Activated naive CD8-positive, alpha-beta T cell treated with anti-CD3 and anti-CD28 coated beads for 36 hours (primary cell): ENCODE results near the gene KIAA1586. TPM values are rescaled to one million over a fixed set of nuclear protein-coding genes. Genes with fewer than 3 reads are reported as not detected.
A peak's percentile ranks its signal among the peaks of the same experiment; 100 is the strongest.
"Not testable (repeated sequence)": the region's sequence is repeated elsewhere in the genome, so short reads cannot be mapped to it uniquely, and the experiment has no call there.

Source experiments
- DNase-seq: peaks from one replicate; pipeline ENCODE4 v3.0.0; 2021
- H3K27ac Mint-ChIP-seq: one replicate; pipeline ENCODE4 v1.8.0; 2022; ENCODE audit warnings: mild to moderate bottlenecking, moderate library complexity, mixed read lengths
- H3K27me3 Mint-ChIP-seq: one replicate; pipeline ENCODE4 v1.8.0; 2022; ENCODE audit warnings: mild to moderate bottlenecking, mixed read lengths
- H3K36me3 Mint-ChIP-seq: one replicate; pipeline ENCODE4 v1.8.0; 2021; ENCODE audit warnings: mild to moderate bottlenecking, mixed read lengths
- H3K4me1 Mint-ChIP-seq: one replicate; pipeline ENCODE4 v1.8.0; 2021; ENCODE audit warnings: mixed read lengths
- H3K4me3 Mint-ChIP-seq: one replicate; pipeline ENCODE4 v1.8.0; 2022; ENCODE audit warnings: mild to moderate bottlenecking, moderate library complexity, mixed read lengths
- H3K9me3 Mint-ChIP-seq: one replicate; pipeline ENCODE4 v1.8.0; 2022; ENCODE audit warnings: mixed read lengths
- total RNA-seq, 2 experiments: library from RNA; stranded (reverse); gene quantifications; one replicate each; pipeline ENCODE4 v1.2.3, GENCODE V29; 2021

Gene KIAA1586
- total RNA-seq, 2 experiments from 2014 or later, result 15.9 to 17.1 TPM

DNA sequence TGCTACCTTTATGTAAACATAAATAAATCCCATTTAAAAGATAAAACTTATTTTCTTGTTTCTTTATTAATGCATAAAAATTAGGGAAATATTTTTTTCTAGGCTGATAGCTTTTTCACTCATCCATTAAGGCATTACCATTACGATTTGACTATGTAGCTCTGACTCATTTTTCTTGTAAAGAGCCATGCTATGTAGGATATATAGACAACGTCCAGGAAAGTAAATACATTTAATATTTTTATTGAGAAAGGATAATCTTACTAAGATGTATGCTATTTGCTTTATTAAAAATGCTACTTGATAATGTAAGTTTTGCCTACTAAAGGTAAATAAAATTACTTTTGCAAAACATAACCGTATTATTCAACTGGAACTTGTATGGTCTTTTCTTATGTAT, 19.2 kb upstream of the KIAA1586 start:
- Mint-ChIP-seq H3K4me3 (no peak overlapping the region), H3K27ac (no peak overlapping the region), H3K36me3 (peaks cover 2% of the 10 kb centered on the region), H3K27me3 (peaks cover 12% of the 10 kb centered on the region), H3K4me1 (no peaks in the 10 kb centered on the region), H3K9me3 (peaks cover 16% of the 10 kb centered on the region)
- no peak for DNase-seq

DNA sequence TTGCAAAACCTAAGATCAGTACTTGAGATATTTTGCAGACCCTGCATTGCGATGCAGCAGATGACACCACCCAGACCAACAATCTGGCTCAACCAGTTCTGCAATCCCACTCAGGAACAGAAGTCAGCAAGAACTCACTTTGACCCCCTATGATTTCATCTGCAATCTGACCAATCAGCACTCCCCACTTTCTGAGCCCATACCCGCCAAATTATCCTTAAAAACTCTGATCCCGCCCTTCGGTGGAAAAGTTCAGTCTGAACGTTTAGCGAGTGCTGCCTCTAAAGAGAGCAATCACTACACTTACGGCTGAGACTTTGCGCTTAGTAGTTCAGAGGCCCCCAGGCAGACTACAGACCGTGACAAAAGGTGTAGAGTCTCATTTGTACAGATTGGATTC, 17.3 kb upstream of the KIAA1586 start:
- H3K4me1 Mint-ChIP-seq, result no peaks in the 10 kb centered on the region
- H3K27ac Mint-ChIP-seq, result no peak overlapping the region
- H3K4me3 Mint-ChIP-seq, result no peak overlapping the region
- DNase-seq, result no peak
- peaks cover 14% of the 10 kb centered on the region for H3K9me3 Mint-ChIP-seq
- peaks cover 2% of the 10 kb centered on the region for H3K36me3 Mint-ChIP-seq
- H3K27me3 Mint-ChIP-seq, result peaks cover 17% of the 10 kb centered on the region

DNA sequence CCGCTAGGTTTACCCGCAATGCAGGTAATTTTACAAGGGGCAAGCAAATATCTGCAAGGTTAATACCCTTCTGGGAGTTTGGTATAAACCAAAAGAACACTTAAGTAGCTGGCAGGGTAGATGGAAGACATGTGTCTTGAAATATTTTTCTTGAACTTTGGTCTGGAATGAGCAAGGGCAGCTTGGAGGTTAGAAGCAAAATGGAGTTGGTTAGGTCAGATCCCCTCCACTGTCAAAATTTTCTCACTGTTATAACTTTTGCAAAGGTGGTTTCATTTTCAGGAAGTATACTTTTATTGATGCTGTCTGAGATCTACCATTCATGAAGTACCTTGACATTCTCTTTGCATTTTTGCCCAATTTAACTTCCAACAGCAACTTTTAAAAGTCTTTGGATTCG, 13.3 kb upstream of the KIAA1586 start:
- no peaks in the 10 kb centered on the region for H3K36me3 Mint-ChIP-seq
- peaks cover 28% of the 10 kb centered on the region for H3K27me3 Mint-ChIP-seq
- no peaks in the 10 kb centered on the region for H3K9me3 Mint-ChIP-seq
- H3K4me3 Mint-ChIP-seq, result no peak overlapping the region
- no peak for DNase-seq
- H3K4me1 Mint-ChIP-seq, result no peaks in the 10 kb centered on the region
- H3K27ac Mint-ChIP-seq, result no peak overlapping the region

DNA sequence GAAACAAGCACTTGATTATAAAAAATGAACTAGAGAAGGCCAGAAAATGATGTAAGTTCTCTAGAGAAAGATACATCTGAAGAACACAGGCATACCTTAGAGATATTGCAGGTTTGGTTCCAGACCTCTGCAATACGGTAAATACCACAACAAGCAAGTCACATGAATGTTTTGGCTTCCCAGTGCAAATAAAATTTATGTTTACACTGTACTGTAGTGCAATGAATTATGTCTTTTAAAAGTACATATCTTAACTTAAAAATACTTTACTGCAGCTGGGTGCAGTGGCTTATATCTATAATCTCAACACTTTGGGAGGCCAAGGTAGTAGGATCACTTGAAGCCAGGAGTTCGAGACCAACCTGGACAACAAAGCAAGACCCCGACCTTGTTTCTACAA, 10.9 kb upstream of the KIAA1586 start:
- H3K27ac Mint-ChIP-seq, result no peak overlapping the region
- no peaks in the 10 kb centered on the region for H3K9me3 Mint-ChIP-seq
- H3K27me3 Mint-ChIP-seq, result peaks cover 35% of the 10 kb centered on the region
- DNase-seq, result no peak
- H3K36me3 Mint-ChIP-seq, result no peaks in the 10 kb centered on the region
- H3K4me1 Mint-ChIP-seq, result no peaks in the 10 kb centered on the region
- H3K4me3 Mint-ChIP-seq, result no peak overlapping the region

DNA sequence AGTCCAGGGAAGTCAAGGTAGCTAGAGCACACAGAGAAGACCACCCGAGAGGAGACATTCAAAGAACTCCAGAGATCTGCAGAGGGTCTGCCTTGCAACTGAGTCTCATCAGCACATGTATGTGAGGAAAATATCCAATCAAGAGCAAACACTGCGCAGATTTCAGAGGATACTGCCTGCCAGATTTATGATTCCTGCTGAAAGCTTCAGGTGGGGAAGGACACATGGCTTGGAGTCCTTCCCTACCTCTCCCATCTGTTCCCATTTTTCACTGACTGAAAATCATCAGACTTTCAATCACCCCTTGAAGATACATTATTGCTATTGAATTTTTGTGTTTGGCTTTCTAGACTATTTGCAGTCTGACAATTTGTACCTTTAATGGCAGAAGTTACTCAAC, 7.6 kb upstream of the KIAA1586 start:
- no peaks in the 10 kb centered on the region for H3K9me3 Mint-ChIP-seq
- no peaks in the 10 kb centered on the region for H3K36me3 Mint-ChIP-seq
- H3K27me3 Mint-ChIP-seq, result peaks cover 50% of the 10 kb centered on the region
- H3K4me1 Mint-ChIP-seq, result no peaks in the 10 kb centered on the region
- no peak overlapping the region for H3K4me3 Mint-ChIP-seq
- no peak overlapping the region for H3K27ac Mint-ChIP-seq
- DNase-seq, result no peak

DNA sequence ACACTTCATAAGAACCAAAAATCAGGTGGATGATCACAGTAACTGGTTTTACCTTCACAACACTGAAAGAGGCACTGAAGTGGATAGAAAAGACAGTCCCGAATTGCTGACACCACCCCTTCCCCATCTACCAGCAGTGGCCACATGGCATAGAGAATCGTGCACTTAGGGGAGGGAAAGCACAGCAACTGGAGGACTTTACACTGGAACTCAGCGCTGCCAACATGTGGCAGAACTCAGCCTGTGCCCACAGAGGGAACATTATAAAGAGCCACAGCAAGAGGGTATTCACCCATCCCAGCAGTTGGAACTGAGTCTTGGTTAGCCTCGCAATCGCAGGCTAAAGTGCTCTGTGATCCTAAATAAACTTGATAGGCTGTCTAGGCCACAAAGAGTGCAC, 6.5 kb upstream of the KIAA1586 start:
- H3K27ac Mint-ChIP-seq, result no peak overlapping the region
- DNase-seq, result no peak
- no peak overlapping the region for H3K4me3 Mint-ChIP-seq
- no peaks in the 10 kb centered on the region for H3K36me3 Mint-ChIP-seq
- peaks cover 56% of the 10 kb centered on the region for H3K27me3 Mint-ChIP-seq
- no peaks in the 10 kb centered on the region for H3K4me1 Mint-ChIP-seq
- H3K9me3 Mint-ChIP-seq, result no peaks in the 10 kb centered on the region

DNA sequence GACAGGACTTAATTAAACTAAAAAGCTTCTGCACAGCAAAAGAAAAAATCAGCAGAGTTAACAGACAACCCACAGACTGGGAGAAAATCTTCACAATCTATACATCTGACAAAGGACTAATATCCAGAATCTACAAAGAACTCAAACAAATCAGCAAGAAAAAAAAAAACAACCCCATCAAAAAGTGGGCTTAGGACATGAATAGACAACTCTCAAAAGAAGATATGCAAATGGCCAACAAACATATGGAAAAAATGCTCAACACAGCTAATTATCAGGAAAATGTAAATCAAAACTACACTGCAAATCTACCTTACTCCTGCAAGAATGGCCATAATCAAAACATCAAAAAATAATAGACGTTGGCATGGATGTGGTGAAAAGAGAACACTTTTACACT, 2.4 kb upstream of the KIAA1586 start:
- peaks cover 17% of the 10 kb centered on the region for H3K4me1 Mint-ChIP-seq
- H3K36me3 Mint-ChIP-seq, result peaks cover 10% of the 10 kb centered on the region
- H3K4me3 Mint-ChIP-seq, H3K9me3 Mint-ChIP-seq, DNase-seq, H3K27ac Mint-ChIP-seq: not testable (repeated sequence)
- peaks cover 47% of the 10 kb centered on the region for H3K27me3 Mint-ChIP-seq

DNA sequence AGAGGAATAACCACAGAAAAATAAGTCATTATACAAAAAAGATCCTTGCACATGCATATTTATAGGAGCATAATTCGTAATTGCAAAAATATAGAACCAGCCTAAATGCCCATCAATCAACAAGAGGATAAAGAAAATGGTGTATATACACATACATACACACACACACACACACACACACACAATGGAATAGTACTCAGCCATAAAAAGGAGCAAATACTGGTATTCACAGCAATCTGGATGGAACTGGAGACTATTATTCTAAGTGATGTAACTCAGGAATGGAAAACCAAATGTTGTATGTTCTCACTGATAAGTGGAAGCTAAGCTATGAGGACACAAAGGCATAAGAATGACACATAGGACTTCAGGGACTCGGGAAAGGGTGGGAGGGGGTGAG, 1.9 kb upstream of the KIAA1586 start:
- H3K4me1 Mint-ChIP-seq, result peaks cover 21% of the 10 kb centered on the region
- no peak overlapping the region for H3K4me3 Mint-ChIP-seq
- no peaks in the 10 kb centered on the region for H3K9me3 Mint-ChIP-seq
- peaks cover 14% of the 10 kb centered on the region for H3K36me3 Mint-ChIP-seq
- H3K27me3 Mint-ChIP-seq, result peaks cover 42% of the 10 kb centered on the region
- H3K27ac Mint-ChIP-seq, result no peak overlapping the region
- no peak for DNase-seq

DNA sequence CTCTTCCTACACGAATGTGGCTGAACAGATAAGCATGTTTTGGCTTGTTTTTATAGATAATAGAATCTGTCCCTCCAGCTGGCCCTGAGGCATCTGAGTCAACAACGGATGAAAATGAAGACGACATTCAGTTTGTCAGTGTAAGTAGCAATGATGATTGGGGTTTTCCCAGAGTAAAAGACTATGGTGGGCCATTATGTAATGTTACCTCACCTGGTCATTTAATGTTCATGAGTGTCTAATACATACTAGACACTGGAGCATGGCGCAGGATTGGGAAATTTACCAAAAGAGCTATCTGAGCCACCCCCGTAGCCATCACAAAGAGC, 728 bp downstream of the KIAA1586 start:
- peaks cover 21% of the 10 kb centered on the region for H3K27me3 Mint-ChIP-seq
- not testable (repeated sequence) for H3K27ac Mint-ChIP-seq, H3K4me3 Mint-ChIP-seq, H3K9me3 Mint-ChIP-seq, DNase-seq
- peaks cover 30% of the 10 kb centered on the region for H3K36me3 Mint-ChIP-seq
- H3K4me1 Mint-ChIP-seq, result peaks cover 26% of the 10 kb centered on the region

DNA sequence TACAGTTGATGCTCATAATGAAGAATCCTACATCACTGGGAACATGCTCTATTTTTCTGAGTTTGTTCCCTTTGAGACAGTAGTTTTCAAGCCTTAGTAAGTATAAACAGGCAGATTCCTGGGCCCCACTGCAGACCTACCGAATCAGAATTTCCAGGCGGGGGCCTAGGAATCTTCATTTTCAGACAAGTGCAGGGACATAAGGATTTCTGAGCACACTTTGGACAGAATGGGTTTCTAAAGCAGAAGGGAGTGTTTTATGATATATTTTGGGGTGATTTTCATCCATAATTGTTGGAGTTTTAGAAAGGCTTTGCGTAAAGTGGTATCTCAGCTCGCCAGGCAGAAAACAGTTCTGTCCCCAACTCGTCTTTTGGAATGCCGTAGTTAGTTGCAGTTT, 1.4 kb downstream of the KIAA1586 start:
- Mint-ChIP-seq H3K4me1 (peaks cover 26% of the 10 kb centered on the region), H3K36me3 (peaks cover 30% of the 10 kb centered on the region), H3K4me3 (peak overlapping the region; percentile 82), H3K27me3 (peaks cover 20% of the 10 kb centered on the region)
- DNase-seq, H3K9me3 Mint-ChIP-seq, H3K27ac Mint-ChIP-seq: not testable (repeated sequence)

DNA sequence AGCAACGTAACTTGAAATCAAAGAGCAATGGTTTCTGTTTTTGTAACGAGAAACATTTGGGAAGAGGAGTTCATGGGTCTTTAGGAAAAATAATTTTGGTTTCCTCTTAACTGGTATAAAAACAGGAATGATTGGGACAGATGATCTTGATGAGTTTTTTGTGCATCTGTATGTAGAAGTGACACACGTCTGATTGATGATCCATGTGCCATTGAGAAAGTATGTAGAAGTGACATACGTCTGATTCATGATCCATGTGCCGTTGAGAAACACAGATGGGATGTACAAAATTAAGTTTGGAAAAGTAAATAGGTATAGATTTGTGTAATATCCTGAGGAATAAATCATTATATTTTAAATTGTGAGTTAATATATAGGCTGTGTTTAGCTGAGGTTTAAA, 2.1 kb downstream of the KIAA1586 start:
- peaks cover 34% of the 10 kb centered on the region for H3K36me3 Mint-ChIP-seq
- peaks cover 26% of the 10 kb centered on the region for H3K4me1 Mint-ChIP-seq
- peak overlapping the region; percentile 82 for H3K4me3 Mint-ChIP-seq
- no peak for DNase-seq
- no peak overlapping the region for H3K27ac Mint-ChIP-seq
- H3K9me3 Mint-ChIP-seq, result no peaks in the 10 kb centered on the region
- H3K27me3 Mint-ChIP-seq, result peaks cover 20% of the 10 kb centered on the region

DNA sequence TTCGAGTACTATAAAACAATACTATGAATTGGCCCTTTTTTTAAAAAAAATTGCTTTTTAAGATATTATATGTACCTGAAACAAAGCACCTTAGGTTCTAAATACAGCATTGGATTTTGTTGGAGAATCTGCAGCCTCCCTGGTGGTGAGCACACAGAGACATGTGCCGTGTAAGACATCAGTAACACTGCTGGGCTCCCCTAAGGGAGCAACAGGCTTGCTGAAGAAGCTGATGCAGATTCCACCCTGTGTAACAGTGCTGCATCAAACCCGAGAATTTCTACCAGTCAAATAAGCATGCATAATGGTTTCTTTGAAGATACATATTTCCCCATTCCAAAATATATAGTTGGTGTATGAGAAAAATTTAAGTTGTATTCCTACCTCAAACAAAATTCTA, 17.4 kb downstream of the KIAA1586 start:
- H3K9me3 Mint-ChIP-seq, result no peaks in the 10 kb centered on the region
- H3K27me3 Mint-ChIP-seq, result no peaks in the 10 kb centered on the region
- H3K27ac Mint-ChIP-seq, result no peak overlapping the region
- H3K4me3 Mint-ChIP-seq, result no peak overlapping the region
- DNase-seq, result no peak
- peaks cover 28% of the 10 kb centered on the region for H3K36me3 Mint-ChIP-seq
- H3K4me1 Mint-ChIP-seq, result no peaks in the 10 kb centered on the region

DNA sequence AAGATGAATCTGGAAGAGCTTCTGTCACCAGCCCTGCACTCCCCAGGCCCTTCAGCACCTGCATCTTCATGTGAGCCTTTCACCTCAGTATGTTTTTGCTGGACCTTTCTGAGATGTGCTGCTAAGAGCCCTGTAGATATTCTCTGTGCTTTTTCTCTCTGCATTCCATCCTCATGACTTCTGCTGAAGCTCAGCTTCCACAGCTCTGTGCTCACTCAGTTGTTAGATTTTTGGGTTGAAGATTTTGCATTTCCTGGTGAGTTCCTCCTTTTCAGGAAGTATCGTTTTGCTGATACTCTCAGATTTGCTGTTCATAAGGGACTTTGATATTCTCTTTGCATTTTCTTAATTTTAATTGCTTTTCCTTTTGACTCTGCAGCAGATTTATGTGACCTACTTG, 18.3 kb downstream of the KIAA1586 start:
- Mint-ChIP-seq H3K4me1 (no peaks in the 10 kb centered on the region), H3K36me3 (peaks cover 30% of the 10 kb centered on the region), H3K27me3 (no peaks in the 10 kb centered on the region), H3K4me3 (no peak overlapping the region), H3K27ac (no peak overlapping the region), H3K9me3 (no peaks in the 10 kb centered on the region)
- DNase-seq, result no peak

DNA sequence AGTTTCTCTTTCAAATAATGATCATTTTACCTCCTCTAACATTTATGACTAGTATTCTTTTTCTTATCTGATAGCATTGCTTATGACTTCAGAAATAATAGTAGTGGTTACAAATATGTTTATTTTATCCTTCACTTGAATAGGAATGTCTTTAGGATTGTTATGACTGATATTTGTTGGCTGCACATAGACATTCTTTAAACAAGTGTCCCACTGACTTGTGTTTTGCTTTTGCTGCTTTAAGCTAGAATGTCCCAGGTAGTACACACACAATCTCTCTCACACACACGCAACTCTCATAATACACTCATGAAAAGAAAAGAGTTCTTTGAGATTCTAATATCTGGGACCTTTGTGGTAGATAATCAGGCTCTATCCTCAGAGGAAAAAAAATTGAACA, 21.6 kb downstream of the KIAA1586 start:
- no peaks in the 10 kb centered on the region for H3K4me1 Mint-ChIP-seq
- no peak for DNase-seq
- H3K27ac Mint-ChIP-seq, result no peak overlapping the region
- no peaks in the 10 kb centered on the region for H3K27me3 Mint-ChIP-seq
- peaks cover 15% of the 10 kb centered on the region for H3K36me3 Mint-ChIP-seq
- no peaks in the 10 kb centered on the region for H3K9me3 Mint-ChIP-seq
- no peak overlapping the region for H3K4me3 Mint-ChIP-seq

DNA sequence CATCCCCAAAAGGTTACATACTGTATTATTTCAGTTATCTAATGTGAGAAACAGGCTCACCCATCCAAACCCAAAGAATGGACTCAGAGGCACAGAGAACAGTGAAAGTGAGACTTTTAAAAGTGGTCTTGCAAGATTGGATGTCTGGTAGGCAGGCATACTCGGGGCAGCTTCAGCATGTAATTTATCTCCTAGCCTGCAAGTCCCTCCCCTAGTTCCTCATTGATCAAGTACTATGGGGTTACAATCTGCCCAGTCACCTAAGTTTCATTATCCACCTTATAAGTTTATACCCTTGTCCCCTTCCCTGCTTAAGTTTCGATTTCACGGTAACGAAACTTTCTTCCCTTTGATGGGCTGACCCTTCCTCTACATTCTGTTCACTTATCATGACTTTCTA, 22.7 kb downstream of the KIAA1586 start:
- Mint-ChIP-seq H3K27ac (no peak overlapping the region), H3K4me1 (no peaks in the 10 kb centered on the region), H3K27me3 (no peaks in the 10 kb centered on the region), H3K36me3 (peaks cover 19% of the 10 kb centered on the region), H3K4me3 (no peak overlapping the region), H3K9me3 (no peaks in the 10 kb centered on the region)
- no peak for DNase-seq

DNA sequence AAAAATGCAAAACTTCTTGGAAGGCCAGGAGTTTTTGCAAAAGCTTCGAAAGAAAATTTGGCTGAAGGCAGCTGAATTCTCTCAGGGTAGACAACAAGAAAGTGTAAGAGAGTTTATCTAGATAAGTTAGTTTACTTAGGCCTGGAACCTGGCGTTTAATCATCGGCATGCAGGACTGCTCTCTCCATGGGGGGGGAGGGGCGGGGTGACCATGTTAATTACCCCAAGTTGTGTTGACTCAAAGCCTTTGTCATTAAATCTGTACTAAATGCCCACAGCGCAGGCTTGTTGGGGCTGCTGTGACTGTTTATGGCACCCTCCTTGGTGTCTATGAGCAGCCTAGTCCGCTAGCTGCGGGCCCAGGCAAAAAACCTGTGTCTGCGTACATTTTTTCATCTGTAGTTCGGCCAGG, 23.4 kb downstream of the KIAA1586 start:
- no peak for DNase-seq
- Mint-ChIP-seq H3K27ac (no peak overlapping the region), H3K4me3 (no peak overlapping the region), H3K27me3 (no peaks in the 10 kb centered on the region), H3K36me3 (peaks cover 20% of the 10 kb centered on the region), H3K9me3 (no peaks in the 10 kb centered on the region), H3K4me1 (no peaks in the 10 kb centered on the region)

DNA sequence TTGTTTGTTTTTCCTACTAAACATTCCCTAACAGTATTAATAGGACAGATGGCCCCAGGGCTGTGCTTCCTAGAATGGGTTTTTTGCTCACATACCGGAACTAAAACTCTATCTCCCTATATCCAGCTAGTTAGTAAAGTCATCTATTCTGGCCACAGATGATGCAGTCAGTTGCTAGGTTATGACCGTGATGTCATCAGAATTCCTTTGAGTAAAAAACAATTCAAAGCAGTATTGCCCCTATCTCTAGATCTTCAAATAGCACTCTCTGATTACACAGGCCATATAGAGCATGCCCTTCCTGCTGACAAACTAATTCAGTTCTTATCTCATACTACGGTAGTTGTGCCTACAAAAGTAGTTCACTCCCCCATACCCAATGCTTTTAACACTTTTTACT, 25.6 kb downstream of the KIAA1586 start:
- Mint-ChIP-seq H3K36me3 (peaks cover 20% of the 10 kb centered on the region), H3K4me3 (no peak overlapping the region), H3K9me3 (no peaks in the 10 kb centered on the region), H3K27me3 (no peaks in the 10 kb centered on the region), H3K4me1 (no peaks in the 10 kb centered on the region), H3K27ac (no peak overlapping the region)
- no peak for DNase-seq
